ENCODE data around the gene PPM1N. TPM values are rescaled to one million over a fixed set of nuclear protein-coding genes. Genes with fewer than 3 reads are reported as not detected.

The PPM1N gene
- total and polyA plus RNA-seq, 4 donors: 0.67 to 2.5 (median 0.88) TPM; not detected in 1

Other genes starting within 250 kb of the PPM1N start
- gene MARK4, start 247.2 kb upstream of the PPM1N start, total RNA-seq: 10 to 100 TPM; 40.3 to 40.4 TPM
- 10 to 100 TPM in 1 of 2 donors, 1 to 10 TPM in 1; 6.0 to 15.7 TPM for gene MARK4, start 247.2 kb upstream of the PPM1N start, polyA plus RNA-seq
- gene CKM, start 175.6 kb upstream of the PPM1N start, total RNA-seq: not detected
- gene CKM, start 175.6 kb upstream of the PPM1N start, polyA plus RNA-seq: 1 to 10 TPM; 1.2 to 6.4 TPM
- not detected for gene KLC3, start 157.7 kb upstream of the PPM1N start, total RNA-seq
- not detected for gene KLC3, start 157.7 kb upstream of the PPM1N start, polyA plus RNA-seq
- 10 to 100 TPM; 10.4 to 14.9 TPM for gene ERCC2, start 127.9 kb upstream of the PPM1N start, total RNA-seq
- 10 to 100 TPM in 1 of 2 donors, 1 to 10 TPM in 1; 5.1 to 27.2 TPM for gene ERCC2, start 127.9 kb upstream of the PPM1N start, polyA plus RNA-seq
- 10 to 100 TPM; 64.2 to 76.5 TPM for gene PPP1R13L, start 93.4 kb upstream of the PPM1N start, total RNA-seq
- 100 to 1,000 TPM in 1 of 2 donors, 10 to 100 TPM in 1; 11.1 to 153 TPM for gene PPP1R13L, start 93.4 kb upstream of the PPM1N start, polyA plus RNA-seq
- 1 to 10 TPM; 3.5 to 3.9 TPM for gene POLR1G, start 91.8 kb upstream of the PPM1N start, total RNA-seq
- gene POLR1G, start 91.8 kb upstream of the PPM1N start, polyA plus RNA-seq: 1 to 10 TPM; 1.9 to 3.6 TPM
- 10 to 100 TPM; 61.4 to 69.9 TPM for gene ERCC1, start 74.5 kb upstream of the PPM1N start, total RNA-seq
- 10 to 100 TPM; 44.5 to 81.7 TPM for gene ERCC1, start 74.5 kb upstream of the PPM1N start, polyA plus RNA-seq
- 100 to 1,000 TPM in 1 of 2 donors, 1 to 10 TPM in 1; 3.1 to 754 TPM for gene FOSB, start 30.4 kb upstream of the PPM1N start, total RNA-seq
- 100 to 1,000 TPM in 1 of 2 donors, 10 to 100 TPM in 1; 18.4 to 105 TPM for gene FOSB, start 30.4 kb upstream of the PPM1N start, polyA plus RNA-seq
- 10 to 100 TPM in 1 of 2 donors, 1 to 10 TPM in 1; 8.1 to 11.6 TPM for gene RTN2, start 1.4 kb upstream of the PPM1N start, total RNA-seq
- gene RTN2, start 1.4 kb upstream of the PPM1N start, polyA plus RNA-seq: 10 to 100 TPM in 1 of 2 donors, 1 to 10 TPM in 1; 7.0 to 13.1 TPM
- gene VASP, start 9.0 kb downstream of the PPM1N start, total RNA-seq: 100 to 1,000 TPM; 119 to 192 TPM
- gene VASP, start 9.0 kb downstream of the PPM1N start, polyA plus RNA-seq: 10 to 100 TPM; 56.0 to 63.2 TPM
- 1 to 10 TPM; 8.6 to 8.8 TPM for gene OPA3, start 86.4 kb downstream of the PPM1N start, total RNA-seq
- 1 to 10 TPM; 2.0 to 2.8 TPM for gene OPA3, start 86.4 kb downstream of the PPM1N start, polyA plus RNA-seq
- 10 to 100 TPM; 10.6 to 10.9 TPM for gene GPR4, start 103.8 kb downstream of the PPM1N start, total RNA-seq
- gene GPR4, start 103.8 kb downstream of the PPM1N start, polyA plus RNA-seq: 1 to 10 TPM in 1 of 2 donors, under 1 TPM in 1; 0.63 to 1.2 TPM
- 10 to 100 TPM; 42.4 to 52.9 TPM for gene EML2, start 141.0 kb downstream of the PPM1N start, total RNA-seq
- gene EML2, start 141.0 kb downstream of the PPM1N start, polyA plus RNA-seq: 10 to 100 TPM; 21.7 to 48.1 TPM
- gene GIPR, start 169.8 kb downstream of the PPM1N start, total RNA-seq: 1 to 10 TPM in 1 of 2 donors, under 1 TPM in 1; 0.45 to 2.4 TPM
- not detected for gene GIPR, start 169.8 kb downstream of the PPM1N start, polyA plus RNA-seq
- gene SNRPD2, start 193.5 kb downstream of the PPM1N start, total RNA-seq: 100 to 1,000 TPM; 203 to 206 TPM
- gene SNRPD2, start 193.5 kb downstream of the PPM1N start, polyA plus RNA-seq: 100 to 1,000 TPM; 319 to 345 TPM
- gene QPCTL, start 194.2 kb downstream of the PPM1N start, total RNA-seq: 1 to 10 TPM; 5.3 to 5.4 TPM
- gene QPCTL, start 194.2 kb downstream of the PPM1N start, polyA plus RNA-seq: 10 to 100 TPM in 1 of 2 donors, 1 to 10 TPM in 1; 1.9 to 11.1 TPM
- 10 to 100 TPM; 12.7 to 15.5 TPM for gene FBXO46, start 232.5 kb downstream of the PPM1N start, total RNA-seq
- gene FBXO46, start 232.5 kb downstream of the PPM1N start, polyA plus RNA-seq: 1 to 10 TPM; 1.9 to 5.1 TPM
- not detected for gene MEIOSIN, start 235.0 kb downstream of the PPM1N start, total RNA-seq
- not detected for gene MEIOSIN, start 235.0 kb downstream of the PPM1N start, polyA plus RNA-seq